SU-DHL-6 (cell line): ENCODE data around the gene FOSL2.

Experiments used
- CTCF ChIP-seq: fragments of 200-600 bp; sonication (generic); IDR thresholded peaks from one replicate; pipeline ENCODE4 v1.5.1; 2017; ENCODE audit warnings: antibody characterized with exemption, mild to moderate bottlenecking, low read length, moderate library complexity; ENCODE audit not compliant: insufficient read depth, poor library complexity, severe bottlenecking
- EZH2phosphoT487 ChIP-seq: fragments of 200-600 bp; sonication (generic), shearing (Covaris generic); conservative IDR thresholded peaks from 2 replicates; pipeline ENCODE4 v1.6.1; 2018; ENCODE audit warnings: mild to moderate bottlenecking, antibody characterized with exemption, low read length, moderate library complexity, mixed read lengths

GRCh38 chr2:28454016-28454930 lies 61.6 kb downstream of the FOSL2 start:
- TF ChIP-seq CTCF, result no peak
- TF ChIP-seq EZH2phosphoT487, result no peak
